Measurements from ENCODE around the gene LARP4B. TPM values are rescaled to one million over a fixed set of nuclear protein-coding genes. Genes with fewer than 3 reads are reported as not detected.

Gene LARP4B
- total and polyA plus RNA-seq, 2 donors from 2014 or later, result 12.9 to 96.6 TPM

DNA sequence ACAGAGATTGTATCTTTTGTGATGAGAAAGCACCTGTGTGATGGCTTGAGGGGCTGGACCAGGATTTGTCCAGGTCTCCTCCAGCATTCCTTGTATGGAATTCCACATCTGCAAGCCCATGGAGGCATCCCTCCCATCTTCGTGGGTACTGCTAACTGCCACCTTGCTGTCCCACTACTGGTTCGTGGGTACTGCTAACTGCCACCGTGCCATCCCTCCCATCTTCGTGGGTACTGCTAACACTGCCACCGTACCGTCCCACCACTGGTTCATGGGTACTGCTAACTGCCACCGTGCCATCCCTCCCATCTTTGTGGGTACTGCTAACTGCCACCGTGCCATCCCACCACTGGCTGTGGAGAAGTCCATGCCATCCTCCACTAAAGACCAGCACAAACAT, 111.7 kb downstream of the LARP4B start:
- H3K9me3 ChIP-seq (ENCODE audit: control insufficient read depth in 2 of 3, insufficient read depth in 1 of 3, low read length in 3 of 3), result no peaks in the 10 kb centered on the region
- peaks cover 12 to 85% (median 64%) of the 10 kb centered on the region in 3 donors for H3K36me3 ChIP-seq (ENCODE audit: control insufficient read depth in 2 of 3, insufficient read depth in 3 of 3, low read length in 3 of 3)
- no peak overlapping the region for H3K27ac ChIP-seq (ENCODE audit: low read depth in 2 of 2, low read length in 2 of 2)
- TF ChIP-seq, protein P1, sequence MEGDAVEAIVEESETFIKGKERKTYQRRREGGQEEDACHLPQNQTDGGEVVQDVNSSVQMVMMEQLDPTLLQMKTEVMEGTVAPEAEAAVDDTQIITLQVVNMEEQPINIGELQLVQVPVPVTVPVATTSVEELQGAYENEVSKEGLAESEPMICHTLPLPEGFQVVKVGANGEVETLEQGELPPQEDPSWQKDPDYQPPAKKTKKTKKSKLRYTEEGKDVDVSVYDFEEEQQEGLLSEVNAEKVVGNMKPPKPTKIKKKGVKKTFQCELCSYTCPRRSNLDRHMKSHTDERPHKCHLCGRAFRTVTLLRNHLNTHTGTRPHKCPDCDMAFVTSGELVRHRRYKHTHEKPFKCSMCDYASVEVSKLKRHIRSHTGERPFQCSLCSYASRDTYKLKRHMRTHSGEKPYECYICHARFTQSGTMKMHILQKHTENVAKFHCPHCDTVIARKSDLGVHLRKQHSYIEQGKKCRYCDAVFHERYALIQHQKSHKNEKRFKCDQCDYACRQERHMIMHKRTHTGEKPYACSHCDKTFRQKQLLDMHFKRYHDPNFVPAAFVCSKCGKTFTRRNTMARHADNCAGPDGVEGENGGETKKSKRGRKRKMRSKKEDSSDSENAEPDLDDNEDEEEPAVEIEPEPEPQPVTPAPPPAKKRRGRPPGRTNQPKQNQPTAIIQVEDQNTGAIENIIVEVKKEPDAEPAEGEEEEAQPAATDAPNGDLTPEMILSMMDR (IDR thresholded peaks at IDR 0.05; ENCODE audit: borderline replicate concordance, extremely low read depth, insufficient read depth), result no peak
- intact Hi-C loops (cut with DNase I), result no loop called here
- H3K4me1 ChIP-seq (ENCODE audit: control insufficient read depth in 2 of 3, insufficient read depth in 2 of 3, low read depth in 1 of 3, low read length in 3 of 3), result no peaks in the 10 kb centered on the region
- no peak overlapping the region for H3K4me3 ChIP-seq (ENCODE audit: low read length in 3 of 3)
- DNase-seq (no peak), FAIRE-seq (no peak)
- H3K27me3 ChIP-seq (ENCODE audit: control insufficient read depth, insufficient read depth, low read length), result no peaks in the 10 kb centered on the region
- H3K9ac ChIP-seq (ENCODE audit: low read length in 3 of 3), result no peak overlapping the region

DNA sequence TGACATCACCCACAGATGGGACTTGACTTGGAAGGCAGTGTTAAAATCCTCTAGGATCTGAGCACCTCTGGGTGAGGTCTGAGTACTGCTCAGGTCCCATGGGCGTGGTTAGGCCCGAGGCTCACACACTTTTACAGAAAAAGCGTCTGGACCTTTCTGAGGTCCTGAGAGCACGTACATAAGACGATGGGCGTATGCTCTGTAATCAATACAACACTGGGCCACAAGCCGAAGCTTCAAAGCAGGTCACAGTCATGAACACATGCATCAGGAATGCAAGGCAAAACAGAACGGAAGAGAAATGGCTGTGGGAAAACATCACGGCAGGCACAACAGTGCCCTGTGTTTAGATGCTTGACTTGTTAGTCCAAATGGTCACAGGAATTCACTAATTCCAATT, 112.2 kb downstream of the LARP4B start:
- Histone ChIP-seq H3K27me3 (ENCODE audit: control insufficient read depth, insufficient read depth, low read length) (no peaks in the 10 kb centered on the region), H3K36me3 (ENCODE audit: control insufficient read depth in 2 of 3, insufficient read depth in 3 of 3, low read length in 3 of 3) (peaks cover 12 to 86% (median 69%) of the 10 kb centered on the region in 3 donors), H3K9ac (ENCODE audit: low read length in 3 of 3) (no peak overlapping the region), H3K27ac (ENCODE audit: low read depth in 2 of 2, low read length in 2 of 2) (no peak overlapping the region), H3K4me3 (ENCODE audit: low read length in 3 of 3) (no peak overlapping the region), H3K9me3 (ENCODE audit: control insufficient read depth in 2 of 3, insufficient read depth in 1 of 3, low read length in 3 of 3) (no peaks in the 10 kb centered on the region), H3K4me1 (ENCODE audit: control insufficient read depth in 2 of 3, insufficient read depth in 2 of 3, low read depth in 1 of 3, low read length in 3 of 3) (no peaks in the 10 kb centered on the region)
- FAIRE-seq (no peak), DNase-seq (no peak)
- TF ChIP-seq, protein P1 (IDR thresholded peaks at IDR 0.05; ENCODE audit: borderline replicate concordance, extremely low read depth, insufficient read depth), result no peak
- intact Hi-C loops (cut with DNase I), result no loop called here

DNA sequence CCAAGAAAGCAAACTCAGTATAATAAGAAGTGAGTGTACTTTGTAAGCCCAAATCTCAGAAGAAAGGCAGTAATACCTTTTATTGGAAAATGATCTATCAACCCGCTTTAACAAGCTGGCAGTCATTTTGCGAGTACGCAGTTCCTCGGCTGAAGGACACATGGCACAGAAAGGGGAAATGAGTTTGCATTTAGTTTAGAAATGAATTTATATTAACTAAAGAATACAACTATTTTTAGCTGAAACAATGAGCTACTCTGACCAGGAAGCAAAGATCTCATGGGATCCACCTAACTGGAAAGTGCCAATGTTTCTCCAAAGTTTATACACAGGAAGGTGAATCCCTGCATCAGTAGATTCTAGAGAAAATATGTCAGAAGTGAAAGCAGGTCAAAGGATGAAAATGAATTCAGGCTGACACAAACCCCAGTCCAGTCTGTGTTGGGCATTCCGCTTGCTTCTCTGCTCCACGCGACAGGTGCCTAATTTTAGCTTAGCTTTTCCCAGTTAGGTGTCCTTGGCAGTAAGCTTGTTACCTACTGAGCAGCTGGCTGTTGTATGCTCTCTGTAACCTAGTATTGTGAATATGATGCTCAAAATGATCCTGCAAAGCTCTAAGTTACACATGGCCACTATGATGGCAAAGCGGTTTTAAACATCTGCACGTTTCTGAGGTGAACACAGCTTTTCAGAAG, 112.8 kb downstream of the LARP4B start:
- Histone ChIP-seq H3K36me3 (ENCODE audit: control insufficient read depth in 2 of 3, insufficient read depth in 3 of 3, low read length in 3 of 3) (peaks cover 11 to 83% (median 69%) of the 10 kb centered on the region in 3 donors), H3K27me3 (ENCODE audit: control insufficient read depth, insufficient read depth, low read length) (no peaks in the 10 kb centered on the region), H3K9ac (ENCODE audit: low read length in 3 of 3) (no peak overlapping the region), H3K9me3 (ENCODE audit: control insufficient read depth in 2 of 3, insufficient read depth in 1 of 3, low read length in 3 of 3) (no peaks in the 10 kb centered on the region), H3K4me3 (ENCODE audit: low read length in 3 of 3) (no peak overlapping the region), H3K4me1 (ENCODE audit: control insufficient read depth in 2 of 3, insufficient read depth in 2 of 3, low read depth in 1 of 3, low read length in 3 of 3) (no peaks in the 10 kb centered on the region), H3K27ac (ENCODE audit: low read depth in 2 of 2, low read length in 2 of 2) (no peak overlapping the region)
- intact Hi-C loops (cut with DNase I), result no loop called here
- TF ChIP-seq, protein P1 (IDR thresholded peaks at IDR 0.05; ENCODE audit: borderline replicate concordance, extremely low read depth, insufficient read depth), result no peak
- FAIRE-seq, result no peak
- no peak for DNase-seq

All from kidney (tissue), 14 donors.